Stimulated activated CD8-positive, alpha-beta memory T cell treated with anti-CD3 and anti-CD28 coated beads, Interleukin-2, amount 100 ng/mL, for 48 hours (primary cell): ENCODE data around the gene VILL.
"Not testable (repeated sequence)": the region's sequence is repeated elsewhere in the genome, so short reads cannot be mapped to it uniquely, and the experiment has no call there.

Experiments used
- DNase-seq, 2 donors: peaks; one replicate each; pipeline ENCODE4 v3.0.0-alpha.2; 2020; ENCODE audit warnings: low read depth in 2 of 2

VILL gene

GRCh38 chr3:37986479-37987314 is 3.9 kb upstream of the VILL start:
- no peak for DNase-seq

GRCh38 chr3:37987315-37987697 is 3.3 kb upstream of the VILL start:
- no peak for DNase-seq

- DNase-seq = no peak
Observed at GRCh38 chr3:37987751-37988179, 2.8 kb upstream of the VILL start.

GRCh38 chr3:37988376-37988775 is 2.2 kb upstream of the VILL start:
- not testable (repeated sequence) for DNase-seq

GRCh38 chr3:37988931-37989525 is 1.6 kb upstream of the VILL start:
- no peak for DNase-seq

- no peak for DNase-seq
Observed at GRCh38 chr3:37989821-37990480, 635 bp upstream of the VILL start.

GRCh38 chr3:37991109-37991508 is 523 bp downstream of the VILL start:
- DNase-seq = no peak

- DNase-seq = no peak
Observed at GRCh38 chr3:37991823-37992222, 1.2 kb downstream of the VILL start.

- DNase-seq = no peak
Observed at GRCh38 chr3:37992271-37993066, 1.9 kb downstream of the VILL start.

GRCh38 chr3:37993067-37993455 is 2.5 kb downstream of the VILL start:
- no peak for DNase-seq

- DNase-seq = no peak
Observed at GRCh38 chr3:37993460-37993819, 2.9 kb downstream of the VILL start.

GRCh38 chr3:37993820-37994638 is 3.4 kb downstream of the VILL start:
- peak; percentile 64 to 66 for DNase-seq

GRCh38 chr3:37994639-37994972 is 4.0 kb downstream of the VILL start:
- DNase-seq = no peak

- no peak for DNase-seq
Observed at GRCh38 chr3:37995652-37996641, 5.4 kb downstream of the VILL start.

- peak; percentile 56 to 80 for DNase-seq
Observed at GRCh38 chr3:37996785-37997301, 6.3 kb downstream of the VILL start.

GRCh38 chr3:37997342-37997741 is 6.8 kb downstream of the VILL start:
- DNase-seq = no peak

- DNase-seq = no peak
Observed at GRCh38 chr3:37997791-37998370, 7.3 kb downstream of the VILL start.

GRCh38 chr3:37999836-38000235 is 9.2 kb downstream of the VILL start:
- DNase-seq = no peak

GRCh38 chr3:38000242-38000916 is 9.8 kb downstream of the VILL start:
- DNase-seq = no peak
